COLO668 (cell line): ENCODE measurements around the gene GOLT1A.

Experiments used
- DNase-seq: peaks from one replicate; lab custom pipeline; 2025; ENCODE audit not compliant: unreplicated experiment; lab: John Stamatoyannopoulos, UW

GOLT1A gene

DNA sequence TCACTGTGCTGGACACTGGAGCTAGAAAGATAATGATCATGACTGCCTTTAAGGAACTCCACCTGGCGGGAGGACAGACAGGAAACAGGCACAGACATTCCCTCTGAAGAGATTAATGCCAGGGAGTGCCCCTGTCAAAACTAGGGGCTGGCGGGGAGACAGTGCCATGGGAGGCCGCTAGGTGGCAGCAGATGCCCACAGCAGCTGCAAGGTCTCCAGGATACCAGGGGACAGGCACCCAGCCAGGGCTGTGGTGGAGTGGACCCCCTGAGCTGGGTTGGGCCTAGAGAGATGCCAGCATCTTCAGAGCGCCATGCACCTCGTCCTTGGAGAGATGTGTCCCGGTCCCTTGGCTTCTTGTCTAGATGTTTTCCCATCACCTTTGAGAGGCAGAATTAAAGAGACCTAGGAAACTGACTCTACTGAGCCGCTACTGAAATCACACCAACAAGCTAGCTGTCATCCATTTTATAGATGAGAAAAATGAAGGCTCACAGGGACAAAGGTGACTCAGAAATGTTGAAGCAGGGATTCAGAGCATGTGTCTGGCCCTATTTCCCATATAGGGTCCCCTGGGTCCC lies 51.2 kb downstream of the GOLT1A start:
- DNase-seq: peak; percentile 84

DNA sequence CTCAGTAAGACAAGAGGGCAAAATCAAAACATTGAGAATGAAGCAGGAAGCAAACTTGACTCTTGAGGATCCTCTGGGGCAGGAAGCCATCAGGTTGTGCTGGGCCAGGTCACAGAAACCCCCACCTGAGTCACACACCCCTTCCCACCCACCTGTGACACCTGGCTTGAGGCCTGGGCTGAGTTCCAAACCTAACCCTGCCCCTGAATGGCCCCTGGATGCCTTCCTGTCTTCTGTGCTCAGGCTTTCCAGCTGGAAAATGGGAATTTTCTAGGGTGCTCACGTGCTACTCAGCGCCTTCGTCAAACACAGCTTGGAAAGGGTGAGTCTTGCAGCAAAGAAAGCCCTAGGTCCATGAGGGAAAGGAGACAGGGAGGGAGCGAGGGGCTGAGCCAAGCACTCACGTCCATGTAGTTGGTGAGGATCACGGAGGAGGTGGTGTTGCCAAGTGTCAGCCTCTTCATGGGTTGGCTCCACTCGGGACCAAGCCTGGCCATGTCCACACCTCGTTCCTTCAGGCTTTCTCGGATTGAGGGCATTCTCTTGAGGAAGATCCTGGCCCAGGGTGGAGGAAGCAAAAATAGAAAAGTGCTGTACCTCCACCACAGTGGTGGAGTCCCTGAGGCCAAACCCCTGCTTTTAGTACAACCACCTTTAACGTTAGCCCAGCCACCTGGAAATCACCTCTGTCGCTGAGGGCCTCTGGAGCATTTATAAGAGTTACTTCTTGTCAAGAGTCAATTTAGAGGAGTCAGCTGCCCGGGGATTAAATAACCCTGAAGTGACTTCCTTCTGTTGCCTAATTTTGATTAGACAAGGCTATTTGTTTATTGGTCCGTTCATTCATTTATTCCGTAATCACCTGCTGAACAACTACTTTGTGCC lies 51.9 kb downstream of the GOLT1A start:
- DNase-seq: no peak

DNA sequence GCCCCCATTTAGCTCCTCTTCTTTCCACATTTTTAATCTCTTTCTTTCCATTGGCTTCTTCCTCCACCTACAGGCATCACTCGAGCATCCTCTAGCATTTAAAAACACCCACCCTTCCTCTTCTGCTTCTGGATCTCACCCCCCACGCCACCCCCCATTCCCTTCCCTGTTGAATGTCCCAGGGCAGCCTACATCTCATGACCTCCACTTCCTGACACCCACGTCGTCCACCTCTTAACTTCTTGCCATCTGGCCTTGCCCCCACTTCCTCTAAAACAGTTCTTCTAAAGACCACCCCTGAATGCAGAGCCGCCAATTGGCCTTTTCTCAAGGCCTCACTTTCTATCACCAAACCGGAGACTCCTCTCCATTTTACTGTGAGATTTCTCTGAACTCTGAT lies 55.8 kb downstream of the GOLT1A start:
- no peak for DNase-seq

DNA sequence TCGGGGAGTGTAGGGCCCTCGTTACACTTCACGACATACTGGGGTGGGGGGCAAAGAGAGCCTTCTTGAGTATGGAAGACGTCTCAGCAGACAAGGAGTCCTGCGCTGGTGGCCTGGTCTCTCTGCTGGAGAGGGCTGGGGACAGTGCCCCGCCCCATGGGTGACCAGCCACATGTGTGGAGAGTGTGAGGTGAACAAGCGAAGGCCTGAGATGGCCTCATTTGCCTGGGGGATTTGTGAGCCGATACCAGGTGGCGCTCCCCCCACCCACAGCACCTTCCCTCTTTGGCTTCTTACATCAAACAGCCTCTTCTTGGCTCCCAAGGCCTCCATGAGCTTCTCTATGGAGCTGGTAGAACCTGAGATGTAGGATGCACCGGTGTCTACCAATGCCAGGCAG lies 57.9 kb downstream of the GOLT1A start:
- DNase-seq: no peak

DNA sequence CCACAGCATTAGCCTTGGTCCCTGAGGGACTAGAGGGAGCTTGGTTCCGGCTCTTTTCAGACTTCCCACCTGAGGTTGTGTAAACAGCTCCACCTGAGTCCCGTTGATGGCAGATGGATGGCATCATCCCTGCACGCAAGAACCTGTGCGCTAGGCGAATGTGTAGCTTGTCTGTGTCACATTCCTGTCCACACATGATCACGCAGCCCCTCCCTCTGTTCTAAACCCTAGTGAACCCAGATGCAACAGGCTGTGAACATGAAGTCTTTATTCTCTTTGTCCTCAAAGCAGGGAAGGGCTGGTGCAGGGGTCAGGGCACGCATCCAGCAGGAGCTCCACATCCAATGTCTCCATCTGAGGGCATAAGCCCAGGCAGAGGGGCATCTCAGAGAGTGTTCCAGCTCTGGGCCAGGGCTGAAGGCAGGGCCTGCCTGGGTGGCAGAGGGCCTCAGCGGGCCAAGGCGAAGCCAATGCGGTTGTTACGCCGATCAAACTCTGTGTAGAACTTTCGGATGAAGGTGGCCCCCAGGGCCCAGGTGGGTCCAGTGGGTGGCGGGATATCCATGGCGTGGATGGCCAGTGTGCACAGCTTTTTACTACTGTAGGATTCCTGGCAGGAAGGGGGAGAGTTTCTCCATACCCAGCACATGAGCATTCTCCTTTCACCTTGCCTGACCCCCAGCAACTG lies 59.1 kb downstream of the GOLT1A start:
- DNase-seq: peak; percentile 39

DNA sequence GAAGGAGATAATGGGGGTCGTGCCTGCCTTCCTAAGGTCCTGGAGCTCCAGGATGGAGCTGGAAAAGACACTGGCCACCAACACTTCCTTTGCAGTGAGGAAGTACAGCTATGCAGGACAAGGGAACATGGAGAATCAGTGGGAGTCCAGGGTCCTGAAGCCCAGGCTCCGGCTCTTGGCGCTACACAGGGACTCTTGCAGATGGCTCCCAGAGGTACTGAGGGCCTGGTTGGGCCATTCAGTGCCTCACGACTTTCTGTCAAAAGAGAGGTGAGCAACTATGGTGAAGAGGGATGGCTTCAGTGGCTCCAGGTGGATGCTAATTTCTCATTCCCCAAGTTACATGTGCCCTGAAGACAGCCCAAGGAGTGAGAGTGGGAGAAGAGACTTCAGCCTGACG lies 60.1 kb downstream of the GOLT1A start:
- no peak for DNase-seq

DNA sequence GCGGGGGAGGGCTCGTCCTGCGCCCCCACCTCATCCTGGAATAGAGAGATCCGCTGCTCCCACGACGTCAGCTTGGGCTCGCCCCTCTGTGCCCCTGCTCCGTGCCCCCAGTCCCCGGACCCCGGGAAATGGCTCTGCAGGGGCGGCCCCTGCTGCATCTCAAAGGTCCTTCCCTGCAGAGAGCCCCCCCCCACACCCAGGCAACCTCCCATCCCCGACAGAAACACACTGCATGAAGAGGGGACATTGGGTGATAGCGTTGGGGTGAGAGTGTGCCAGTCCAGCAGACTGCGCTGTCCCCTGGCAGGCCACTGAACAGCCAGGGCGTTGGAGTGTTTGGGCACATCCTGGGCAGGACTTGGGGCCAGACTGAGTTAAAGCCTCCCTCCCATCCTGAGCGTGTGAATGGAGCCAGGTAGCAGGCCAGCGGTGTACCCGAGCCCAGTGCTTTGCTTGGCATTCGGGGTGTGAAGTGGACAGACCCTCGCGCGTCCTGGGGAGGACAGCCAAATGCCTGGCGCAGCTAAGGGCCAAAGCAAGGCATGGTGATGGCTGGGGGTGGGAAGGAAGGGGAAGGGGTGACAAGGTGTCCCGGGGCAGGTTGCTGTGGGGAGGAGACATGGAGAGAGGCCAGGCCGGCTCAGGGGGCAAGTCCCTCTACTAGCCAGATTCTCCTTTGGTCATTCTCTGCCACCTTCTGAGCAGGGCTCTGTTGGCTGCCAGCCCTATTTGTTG lies 61.3 kb downstream of the GOLT1A start:
- no peak for DNase-seq

DNA sequence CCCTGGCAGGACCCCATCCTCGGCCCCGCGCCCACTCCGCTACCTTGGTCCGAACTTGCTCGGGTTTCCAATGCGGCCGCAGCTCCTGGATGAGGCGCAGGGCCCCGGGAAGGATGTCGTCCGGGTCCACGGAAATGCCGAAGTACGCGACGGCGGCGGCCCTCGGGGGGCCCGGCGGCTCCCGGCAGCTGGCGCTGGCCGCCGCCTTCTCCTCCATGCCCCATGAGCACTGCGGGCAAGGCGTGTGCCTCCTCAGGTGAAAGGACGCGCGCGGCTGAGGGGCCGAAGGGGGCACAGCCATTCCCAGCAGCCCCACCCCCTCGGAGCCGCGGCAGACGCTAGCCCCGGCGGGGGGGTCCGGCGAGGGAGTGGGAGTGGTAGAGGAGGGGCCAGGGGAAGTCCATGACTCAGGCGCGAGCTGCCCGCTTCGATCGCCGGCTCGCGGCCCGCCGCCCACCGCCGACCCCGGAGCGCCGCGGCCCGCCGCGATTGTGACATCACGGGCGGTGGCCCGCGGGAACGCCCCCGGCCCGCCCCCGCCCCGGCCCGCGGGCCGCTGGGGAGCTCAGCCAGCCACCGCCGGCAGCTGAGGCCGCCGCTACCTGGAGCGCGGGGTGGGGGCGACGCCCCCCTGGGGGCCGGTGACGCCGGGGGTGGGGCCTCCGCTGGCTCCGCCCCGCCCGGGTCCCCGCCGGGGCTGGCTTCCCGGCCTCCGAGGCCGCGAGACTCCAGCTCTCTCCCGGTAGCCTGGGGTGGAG lies 62.1 kb downstream of the GOLT1A start, which contains the start of gene ETNK2:
ETNK2 (minus strand) TSS at position 493 of the 758 bp plus-strand sequence; CDS start at position 301, 192 bp downstream.
- DNase-seq: peak; percentile 68

DNA sequence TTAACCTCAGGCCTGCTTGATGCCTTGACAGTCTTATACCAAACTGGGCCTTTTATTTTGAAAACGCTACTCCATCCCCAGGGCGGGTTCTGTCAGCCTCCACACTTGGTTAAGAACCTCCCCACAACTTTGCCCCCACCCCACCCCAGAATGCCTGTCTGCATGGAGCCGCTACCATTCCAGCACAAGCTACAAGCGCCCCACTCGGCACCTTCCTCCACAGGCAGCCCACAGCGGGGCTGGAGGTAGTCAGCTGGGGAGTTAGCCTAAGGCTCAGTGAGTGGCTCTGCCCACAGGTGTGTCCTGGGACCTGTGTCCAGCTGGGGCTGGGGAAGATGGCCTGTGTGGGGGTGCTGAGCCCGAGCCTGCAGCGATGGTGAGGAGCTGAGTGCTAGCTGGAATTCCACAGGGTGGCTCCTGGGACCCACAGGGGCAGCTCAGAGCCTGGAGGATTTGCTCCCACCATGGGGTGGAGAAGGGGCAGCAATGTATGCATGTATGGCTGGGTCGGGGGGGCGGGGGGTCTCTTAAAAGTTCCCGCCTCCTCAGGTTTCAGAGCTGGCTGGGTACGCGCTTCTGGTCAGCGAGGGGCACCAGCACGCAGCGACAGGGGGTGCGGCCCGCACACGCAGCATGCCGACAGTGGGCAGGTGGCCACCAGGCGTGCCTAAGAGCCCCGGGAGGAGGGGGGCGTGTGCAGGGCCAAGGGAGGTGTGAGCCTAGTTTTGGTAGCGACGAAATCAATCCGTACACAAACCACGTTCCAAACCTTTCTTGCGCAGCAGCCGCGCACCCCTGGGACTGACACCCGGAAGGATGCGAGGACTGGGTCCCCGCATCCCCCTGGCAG lies 62.9 kb downstream of the GOLT1A start:
- peak; percentile 42 for DNase-seq

DNA sequence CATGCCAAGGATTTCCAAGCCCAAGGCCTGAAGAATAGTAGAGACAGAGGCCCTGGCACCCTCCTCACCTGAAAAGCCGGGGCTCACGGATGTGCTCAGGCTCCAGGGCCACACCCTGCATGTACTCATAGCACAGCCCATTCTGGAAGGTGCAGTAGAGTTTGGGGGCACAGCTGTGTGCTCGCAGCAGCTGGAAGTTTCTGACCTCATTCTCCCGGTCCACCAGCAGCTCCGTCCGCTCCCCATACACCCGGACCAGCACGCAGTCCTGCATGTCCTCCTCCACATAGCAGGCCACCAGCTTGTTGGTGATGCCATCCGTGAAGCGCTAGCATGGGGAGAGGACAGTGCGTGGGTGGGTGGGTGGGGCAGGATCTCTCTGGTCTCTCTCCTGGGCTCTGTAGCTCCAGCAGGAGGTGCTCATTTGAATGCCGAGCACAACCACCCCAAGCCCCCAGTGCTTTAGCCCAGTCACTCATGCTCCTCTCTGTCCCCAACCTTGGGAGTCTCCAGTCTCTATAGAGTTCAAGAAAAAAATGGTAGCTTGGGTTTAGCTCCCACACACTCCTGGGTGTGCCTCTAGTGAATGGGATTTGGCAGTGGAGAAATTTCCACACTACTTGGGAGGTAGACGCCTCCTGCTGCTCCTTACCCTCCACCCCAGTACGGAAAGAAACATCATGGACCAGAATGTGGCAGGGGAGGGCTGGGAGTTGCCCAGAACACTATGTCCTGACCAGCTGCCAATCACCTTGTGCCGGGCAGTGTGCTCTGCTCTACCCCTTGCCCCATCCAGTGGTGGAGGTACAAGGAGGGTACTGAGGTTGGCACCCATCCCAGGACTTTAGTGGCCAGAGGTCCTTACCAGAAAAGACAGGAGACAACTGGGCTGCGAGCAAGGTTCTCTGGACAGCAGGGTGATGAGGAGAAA lies 63.9 kb downstream of the GOLT1A start:
- no peak for DNase-seq

DNA sequence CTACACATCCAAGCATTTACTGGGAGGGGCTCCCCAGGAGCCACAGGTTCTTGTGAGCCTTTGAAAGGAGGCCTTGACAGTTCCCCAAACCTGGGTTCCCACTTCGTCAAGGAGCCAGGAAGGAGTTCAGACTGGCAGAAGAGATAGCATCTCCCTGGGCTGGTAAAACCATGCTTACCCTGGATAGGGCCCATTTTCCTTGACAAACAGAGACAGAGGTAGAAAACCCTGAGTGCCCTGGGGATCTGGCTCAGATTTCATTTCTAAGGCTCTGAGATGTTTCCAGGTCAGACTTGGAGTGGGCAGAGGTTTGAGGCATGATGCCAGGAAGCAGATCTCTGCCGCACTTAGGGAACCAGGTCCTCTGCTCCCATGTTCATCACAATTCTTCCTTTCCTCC lies 64.7 kb downstream of the GOLT1A start:
- DNase-seq: no peak
